HEK293 (cell line): Measurements from ENCODE around the gene HDAC7.

Experiments
- CTCF ChIP-seq: fragments of 450-650 bp; formaldehyde crosslinking; IDR thresholded peaks from 2 replicates; pipeline ENCODE4 v1.5.1; 2016; ENCODE audit warnings: missing biosample characterization, missing genetic modification characterization
- TF ChIP-seq, protein P1 (sequence below): fragments of 450-650 bp; formaldehyde crosslinking; IDR thresholded peaks from 2 replicates; pipeline ENCODE4 v1.5.1; 2016; ENCODE audit warnings: missing biosample characterization, missing genetic modification characterization

DNA sequence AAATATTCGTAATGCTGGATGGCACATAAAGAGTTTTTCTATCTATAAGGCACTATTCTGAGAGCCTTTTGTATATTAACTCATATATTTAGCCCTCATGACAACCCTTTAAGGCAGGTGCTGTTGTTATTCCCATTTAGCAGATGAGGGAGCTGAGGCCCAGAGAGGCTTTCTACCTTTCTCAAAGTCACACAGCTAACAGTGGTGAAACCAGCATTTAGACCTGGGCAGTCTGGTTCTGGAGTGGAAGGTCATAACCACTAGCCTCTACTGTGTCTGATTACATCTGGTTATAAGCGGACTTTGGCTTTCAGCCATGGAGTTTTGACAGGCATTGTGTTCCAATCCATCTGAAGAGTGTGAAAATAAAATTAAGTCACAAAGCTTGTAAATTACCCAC lies 41.2 kb upstream of the HDAC7 start:
- TF ChIP-seq, protein P1, sequence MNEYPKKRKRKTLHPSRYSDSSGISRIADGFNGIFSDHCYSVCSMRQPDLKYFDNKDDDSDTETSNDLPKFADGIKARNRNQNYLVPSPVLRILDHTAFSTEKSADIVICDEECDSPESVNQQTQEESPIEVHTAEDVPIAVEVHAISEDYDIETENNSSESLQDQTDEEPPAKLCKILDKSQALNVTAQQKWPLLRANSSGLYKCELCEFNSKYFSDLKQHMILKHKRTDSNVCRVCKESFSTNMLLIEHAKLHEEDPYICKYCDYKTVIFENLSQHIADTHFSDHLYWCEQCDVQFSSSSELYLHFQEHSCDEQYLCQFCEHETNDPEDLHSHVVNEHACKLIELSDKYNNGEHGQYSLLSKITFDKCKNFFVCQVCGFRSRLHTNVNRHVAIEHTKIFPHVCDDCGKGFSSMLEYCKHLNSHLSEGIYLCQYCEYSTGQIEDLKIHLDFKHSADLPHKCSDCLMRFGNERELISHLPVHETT (tag by site-specific recombination) = no peak
- TF ChIP-seq CTCF (tag by site-specific recombination) = no peak
